Heart left ventricle (tissue), 13 donors: ENCODE measurements around the gene SAT1.

Source experiments
- CTCF ChIP-seq, 12 donors: fragments of 200-600 bp; sonication (generic) in 4 of 12; IDR thresholded peaks; one replicate each; pipeline versions ENCODE4 v1.5.0 to v1.8.0; 2018 to 2022; ENCODE audit warnings: antibody characterized with exemption in 12 of 12, mild to moderate bottlenecking in 5 of 12
- POLR2A ChIP-seq, 2 donors: fragments of 450-650 bp; IDR thresholded peaks; one replicate each; pipeline ENCODE4 v1.6.1; 2017; ENCODE audit warnings: antibody characterized with exemption in 2 of 2, mild to moderate bottlenecking in 2 of 2, moderate library complexity in 2 of 2
- donor health status: ischemic (EF 13 %, LVEDD 7.1; RV severe dilation, severe dysfunction).
- donor health status: DM: no; HTN: yes; CAD: no.
- donor health status: DM: no; HTN: no; CAD: no.
- donor health status: ischemic (EF 25% LVEDD 6.9; RV normal size, moderate dysfunction).
- donor health status: ischemic (EF 25% LVEDD 5.7; RV mildly dilated, moderate dysfunction).
- donor health status: ischemic (EF 35%, LVEDD 5.7; RV mildly dilated, moderate dysfunction).
- donor health status: nonischemic (EF 11% LVEDD 7.7; RV severe dilation, severe dysfunction).
- donor health status: DM: yes; HTN: yes; CAD: no.
- donor health status: PGD.
- donor health status: ischemic (EF 29% LVEDD 5.4; RV normal size, mild dysfunction).
- donor health status: nonischemic (EF 23%, LVEDD 6.1; RV moderate dilation, normal function).

GRCh38 chrX:23736030-23736429 lies 46.9 kb upstream of the SAT1 start:
- TF ChIP-seq POLR2A (IDR thresholded peaks at IDR 0.05), result no peak
- no peak for TF ChIP-seq CTCF (IDR thresholded peaks at IDR 0.05)
